Astrocyte (in vitro differentiated cells and primary cell): Measurements from ENCODE around the gene ANKRD23.

ENCODE experiments used
- CTCF ChIP-seq: IDR thresholded peaks from 2 replicates; pipeline ENCODE4 v1.5.1; 2011; ENCODE audit warnings: low read depth, mild to moderate bottlenecking, inconsistent platforms, low read length, moderate library complexity; ENCODE audit not compliant: insufficient read depth
- EZH2 ChIP-seq: IDR thresholded peaks from 2 replicates; pipeline ENCODE4 v1.6.1; 2012; ENCODE audit warnings: mild to moderate bottlenecking, low read length, inconsistent platforms; ENCODE audit not compliant: insufficient read depth

GRCh38 chr2:96872591-96873349 is 28.9 kb upstream of the ANKRD23 start:
- no peak for TF ChIP-seq CTCF
- no peak for TF ChIP-seq EZH2
